ENCODE data around the gene SMIM33. TPM values are rescaled to one million over a fixed set of nuclear protein-coding genes. Genes with fewer than 3 reads are reported as not detected.

The SMIM33 gene
- total RNA-seq, 2 donors from 2014 or later, result not detected

DNA sequence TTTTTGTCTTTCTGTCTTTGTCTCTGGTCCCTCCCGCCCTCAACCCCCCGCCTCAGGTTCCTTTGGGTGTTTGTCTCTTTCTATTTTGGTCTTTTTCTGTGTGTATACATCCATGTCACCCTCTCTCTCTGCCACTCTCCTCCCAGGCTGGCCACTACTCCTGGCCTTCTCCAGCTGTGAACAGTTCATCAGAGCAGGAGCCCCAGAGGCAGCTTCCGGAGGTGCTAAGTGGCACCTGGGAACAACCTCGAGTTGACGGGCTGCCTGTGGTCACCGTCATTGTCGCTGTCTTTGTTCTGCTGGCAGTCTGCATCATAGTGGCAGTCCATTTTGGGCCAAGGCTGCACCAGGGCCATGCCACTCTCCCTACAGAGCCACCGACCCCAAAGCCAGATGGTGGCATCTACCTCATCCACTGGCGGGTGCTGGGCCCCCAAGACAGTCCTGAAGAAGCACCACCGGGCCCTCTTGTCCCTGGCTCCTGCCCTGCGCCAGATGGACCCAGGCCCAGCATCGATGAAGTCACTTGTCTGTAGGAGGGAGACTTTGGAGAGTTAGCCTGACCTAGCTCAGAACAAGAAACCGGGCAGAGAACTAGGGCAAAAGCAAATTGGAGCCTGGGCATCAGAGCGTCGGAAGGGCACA is 1.7 kb downstream of the SMIM33 start:
- H3K27ac ChIP-seq, result no peak overlapping the region
- no peaks in the 10 kb centered on the region for H3K4me1 ChIP-seq
- H3K4me3 ChIP-seq, result no peak overlapping the region
- TF ChIP-seq, protein P1, sequence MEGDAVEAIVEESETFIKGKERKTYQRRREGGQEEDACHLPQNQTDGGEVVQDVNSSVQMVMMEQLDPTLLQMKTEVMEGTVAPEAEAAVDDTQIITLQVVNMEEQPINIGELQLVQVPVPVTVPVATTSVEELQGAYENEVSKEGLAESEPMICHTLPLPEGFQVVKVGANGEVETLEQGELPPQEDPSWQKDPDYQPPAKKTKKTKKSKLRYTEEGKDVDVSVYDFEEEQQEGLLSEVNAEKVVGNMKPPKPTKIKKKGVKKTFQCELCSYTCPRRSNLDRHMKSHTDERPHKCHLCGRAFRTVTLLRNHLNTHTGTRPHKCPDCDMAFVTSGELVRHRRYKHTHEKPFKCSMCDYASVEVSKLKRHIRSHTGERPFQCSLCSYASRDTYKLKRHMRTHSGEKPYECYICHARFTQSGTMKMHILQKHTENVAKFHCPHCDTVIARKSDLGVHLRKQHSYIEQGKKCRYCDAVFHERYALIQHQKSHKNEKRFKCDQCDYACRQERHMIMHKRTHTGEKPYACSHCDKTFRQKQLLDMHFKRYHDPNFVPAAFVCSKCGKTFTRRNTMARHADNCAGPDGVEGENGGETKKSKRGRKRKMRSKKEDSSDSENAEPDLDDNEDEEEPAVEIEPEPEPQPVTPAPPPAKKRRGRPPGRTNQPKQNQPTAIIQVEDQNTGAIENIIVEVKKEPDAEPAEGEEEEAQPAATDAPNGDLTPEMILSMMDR (IDR thresholded peaks at IDR 0.05), result no peak
- TF ChIP-seq POLR2A (IDR thresholded peaks at IDR 0.05), result no peak
- 81 to 87% methylated on average over 11 to 13 of the region's 15 CpGs for WGBS, 2 donors
- intact Hi-C loops (cut with DNase I), result no loop called here
- no peak for DNase-seq
- no peaks in the 10 kb centered on the region for H3K36me3 ChIP-seq (replicated peaks in 1 of 2; ENCODE audit: insufficient read depth in 1 of 2, low read depth in 2 of 2)
- no peaks in the 10 kb centered on the region for H3K27me3 ChIP-seq
- no peaks in the 10 kb centered on the region for H3K9me3 ChIP-seq
- no peak for ATAC-seq

DNA sequence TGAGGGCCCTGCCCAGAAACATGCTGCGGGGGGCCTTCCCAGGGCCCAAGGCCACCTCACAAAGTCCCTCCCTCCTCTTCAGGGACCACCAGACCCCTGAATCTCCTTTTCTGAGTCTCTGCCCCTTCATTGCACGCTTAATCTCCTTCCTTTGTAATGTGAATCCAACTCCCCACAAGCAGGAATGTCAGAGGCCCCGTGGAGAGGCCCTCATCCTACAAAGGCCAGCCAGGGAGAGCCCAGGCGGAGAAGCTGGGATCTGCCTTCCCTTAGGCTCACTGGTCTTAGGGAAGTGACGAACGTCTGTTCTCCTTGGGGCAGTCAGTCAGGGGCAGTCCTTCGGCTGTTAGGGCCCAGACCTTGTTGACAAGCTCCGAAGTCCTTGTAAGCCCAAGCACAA is 2.3 kb downstream of the SMIM33 start:
- TF ChIP-seq POLR2A (IDR thresholded peaks at IDR 0.05), result no peak
- TF ChIP-seq, protein P1 (IDR thresholded peaks at IDR 0.05), result no peak
- Histone ChIP-seq H3K27me3 (no peaks in the 10 kb centered on the region), H3K27ac (peak overlapping the region in 1 of 4 donors; percentile 34), H3K4me1 (no peaks in the 10 kb centered on the region), H3K9me3 (no peaks in the 10 kb centered on the region), H3K36me3 (replicated peaks in 1 of 2; ENCODE audit: insufficient read depth in 1 of 2, low read depth in 2 of 2) (no peaks in the 10 kb centered on the region), H3K4me3 (no peak overlapping the region)
- ATAC-seq, result no peak
- intact Hi-C loops (cut with DNase I), result no loop called here
- DNase-seq, result no peak
- WGBS, 2 donors, result 76% methylated on average over 5 to 8 of the region's 8 CpGs

DNA sequence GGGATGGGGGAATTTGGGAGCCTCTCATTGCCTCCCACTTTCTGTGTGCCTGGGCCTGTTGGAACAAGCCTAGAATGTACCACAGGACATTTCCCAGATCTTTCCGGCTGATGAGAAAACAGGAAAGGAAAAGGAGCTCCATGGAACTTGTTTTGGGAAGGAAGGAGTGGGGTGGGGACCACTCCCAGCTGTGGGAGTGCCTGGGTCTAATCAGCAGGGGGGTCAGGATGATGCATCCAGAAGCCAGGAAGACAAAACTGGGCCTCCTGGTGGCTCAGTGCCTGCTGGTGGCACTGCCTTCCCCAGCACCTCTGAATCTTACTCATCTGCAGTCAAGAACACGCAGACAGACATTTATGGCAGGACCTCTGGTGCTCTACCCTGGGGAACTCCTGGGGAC is 2.8 kb downstream of the SMIM33 start:
- intact Hi-C loops (cut with DNase I), result no loop called here
- Histone ChIP-seq H3K9me3 (no peaks in the 10 kb centered on the region), H3K36me3 (replicated peaks in 1 of 2; ENCODE audit: insufficient read depth in 1 of 2, low read depth in 2 of 2) (no peaks in the 10 kb centered on the region), H3K4me1 (no peaks in the 10 kb centered on the region), H3K27me3 (no peaks in the 10 kb centered on the region), H3K4me3 (no peak overlapping the region), H3K27ac (peak overlapping the region in 1 of 4 donors; percentile 34)
- no peak for ATAC-seq
- 75 to 83% methylated on average over 2 of the region's 2 CpGs for WGBS, 2 donors
- DNase-seq, result no peak
- TF ChIP-seq POLR2A (IDR thresholded peaks at IDR 0.05), result no peak
- TF ChIP-seq, protein P1 (IDR thresholded peaks at IDR 0.05), result no peak

DNA sequence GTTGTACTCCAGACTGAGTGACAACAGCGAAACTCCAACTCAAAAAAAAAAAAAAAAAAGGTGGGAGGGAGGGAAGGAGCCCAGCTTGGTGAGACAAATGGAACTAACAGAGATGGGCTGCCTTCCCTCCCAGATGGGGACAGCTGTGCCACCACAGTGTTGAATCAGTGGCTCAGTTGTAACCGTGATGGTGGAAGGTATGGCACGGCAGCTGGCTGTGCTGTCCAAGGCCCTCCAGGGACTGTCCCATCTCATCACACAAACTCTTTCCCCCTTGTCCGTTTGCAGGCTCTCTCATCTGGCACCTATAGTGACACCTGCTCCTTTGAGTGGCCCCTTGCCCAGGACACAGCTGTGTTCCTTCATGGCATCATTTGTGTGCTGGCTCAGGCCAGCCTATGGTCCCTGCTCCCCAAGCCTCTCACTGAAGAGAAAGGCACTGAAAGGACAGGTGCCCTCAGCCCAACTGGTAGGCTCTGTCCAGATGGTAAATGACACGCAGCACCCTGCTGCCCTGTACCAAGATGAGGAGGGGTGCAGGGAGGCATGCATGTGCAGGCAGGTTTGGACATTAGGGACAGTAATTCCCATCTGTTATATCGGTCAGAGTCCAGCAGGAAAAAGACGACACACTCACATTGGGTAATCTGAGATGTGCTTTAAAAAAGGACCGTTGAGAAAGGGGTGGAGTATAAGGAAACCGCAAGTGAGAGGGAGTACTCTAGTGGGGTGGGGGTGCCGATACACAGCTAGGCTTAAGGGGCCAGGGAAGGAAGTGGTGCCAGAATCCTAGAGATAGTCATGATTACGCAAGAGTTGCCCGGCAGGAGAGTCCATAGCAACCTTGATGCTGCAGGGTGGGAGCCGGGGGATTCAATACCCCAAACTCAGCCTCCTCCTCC is 4.3 kb downstream of the SMIM33 start:
- 46 to 65% methylated on average over 13 of the region's 13 CpGs for WGBS, 2 donors
- no peaks in the 10 kb centered on the region for H3K4me1 ChIP-seq
- intact Hi-C loops (cut with DNase I), result no loop called here
- H3K36me3 ChIP-seq (replicated peaks in 1 of 2; ENCODE audit: insufficient read depth in 1 of 2, low read depth in 2 of 2), result no peaks in the 10 kb centered on the region
- no peak for ATAC-seq
- TF ChIP-seq, protein P1 (IDR thresholded peaks at IDR 0.05), result no peak
- no peak for TF ChIP-seq POLR2A (IDR thresholded peaks at IDR 0.05)
- no peak overlapping the region for H3K27ac ChIP-seq
- no peak overlapping the region for H3K4me3 ChIP-seq
- peak in 1 of 4 donors; percentile 57 for DNase-seq
- no peaks in the 10 kb centered on the region for H3K27me3 ChIP-seq
- no peaks in the 10 kb centered on the region for H3K9me3 ChIP-seq
